ENCODE measurements around the gene NFIL3.

The NFIL3 gene

DNA sequence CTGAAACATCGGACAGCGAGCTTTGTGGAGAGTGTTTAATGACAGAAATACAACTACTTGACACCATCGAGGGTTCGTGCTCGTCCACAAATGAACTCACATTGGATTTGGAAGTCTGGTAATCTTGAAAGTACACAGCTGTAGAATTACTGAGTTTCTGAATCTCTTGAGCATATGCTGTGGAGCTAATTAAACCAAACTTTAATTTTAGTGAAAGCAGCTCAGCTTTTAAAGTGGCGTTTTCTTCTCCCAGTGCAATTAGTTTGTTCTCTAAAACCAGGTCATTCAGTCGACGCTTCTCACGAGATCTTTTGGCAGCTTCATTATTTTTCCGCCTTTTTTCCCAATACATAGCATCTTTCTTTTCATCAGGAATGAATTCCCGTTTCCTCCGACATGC lies 13.5 kb downstream of the NFIL3 start:
- TF ChIP-seq, protein P1, sequence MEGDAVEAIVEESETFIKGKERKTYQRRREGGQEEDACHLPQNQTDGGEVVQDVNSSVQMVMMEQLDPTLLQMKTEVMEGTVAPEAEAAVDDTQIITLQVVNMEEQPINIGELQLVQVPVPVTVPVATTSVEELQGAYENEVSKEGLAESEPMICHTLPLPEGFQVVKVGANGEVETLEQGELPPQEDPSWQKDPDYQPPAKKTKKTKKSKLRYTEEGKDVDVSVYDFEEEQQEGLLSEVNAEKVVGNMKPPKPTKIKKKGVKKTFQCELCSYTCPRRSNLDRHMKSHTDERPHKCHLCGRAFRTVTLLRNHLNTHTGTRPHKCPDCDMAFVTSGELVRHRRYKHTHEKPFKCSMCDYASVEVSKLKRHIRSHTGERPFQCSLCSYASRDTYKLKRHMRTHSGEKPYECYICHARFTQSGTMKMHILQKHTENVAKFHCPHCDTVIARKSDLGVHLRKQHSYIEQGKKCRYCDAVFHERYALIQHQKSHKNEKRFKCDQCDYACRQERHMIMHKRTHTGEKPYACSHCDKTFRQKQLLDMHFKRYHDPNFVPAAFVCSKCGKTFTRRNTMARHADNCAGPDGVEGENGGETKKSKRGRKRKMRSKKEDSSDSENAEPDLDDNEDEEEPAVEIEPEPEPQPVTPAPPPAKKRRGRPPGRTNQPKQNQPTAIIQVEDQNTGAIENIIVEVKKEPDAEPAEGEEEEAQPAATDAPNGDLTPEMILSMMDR (IDR thresholded peaks at IDR 0.05; ENCODE audit: control extremely low read depth, extremely low read depth, low read depth, missing control alignments), result no peak
- ChIA-PET POLR2A (no interaction called here), CTCF (interaction anchor here (0.7 to 2.3 kb wide), 8 partner anchors 10 to 324 kb away, joined by 3 to 7 read pairs (median 3); no protein-coding TSS in a partner anchor)
- DNase-seq (ENCODE audit: extremely low spot score), result no peak

DNA sequence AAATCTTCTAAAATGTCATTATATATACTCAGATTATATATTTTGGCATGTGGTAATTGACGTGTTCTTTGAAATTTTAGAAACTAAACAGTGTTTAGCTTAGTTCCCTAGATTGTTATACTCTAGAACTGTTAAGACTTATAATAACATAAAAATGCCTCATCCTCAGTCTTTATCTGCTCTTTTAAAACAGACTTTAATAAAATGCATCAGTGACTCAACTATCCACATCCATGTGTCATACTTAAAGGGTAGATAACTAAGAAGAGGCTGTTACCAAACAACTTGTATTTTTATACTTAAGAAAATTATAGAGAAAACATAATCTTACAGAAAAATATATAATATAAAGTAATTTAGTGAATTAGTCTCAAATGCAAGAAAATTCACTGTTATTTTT lies 15.2 kb downstream of the NFIL3 start:
- ChIA-PET CTCF (no interaction called here), POLR2A (no interaction called here)
- no peak for DNase-seq (ENCODE audit: extremely low spot score)
- TF ChIP-seq, protein P1 (IDR thresholded peaks at IDR 0.05; ENCODE audit: control extremely low read depth, extremely low read depth, low read depth, missing control alignments), result no peak

DNA sequence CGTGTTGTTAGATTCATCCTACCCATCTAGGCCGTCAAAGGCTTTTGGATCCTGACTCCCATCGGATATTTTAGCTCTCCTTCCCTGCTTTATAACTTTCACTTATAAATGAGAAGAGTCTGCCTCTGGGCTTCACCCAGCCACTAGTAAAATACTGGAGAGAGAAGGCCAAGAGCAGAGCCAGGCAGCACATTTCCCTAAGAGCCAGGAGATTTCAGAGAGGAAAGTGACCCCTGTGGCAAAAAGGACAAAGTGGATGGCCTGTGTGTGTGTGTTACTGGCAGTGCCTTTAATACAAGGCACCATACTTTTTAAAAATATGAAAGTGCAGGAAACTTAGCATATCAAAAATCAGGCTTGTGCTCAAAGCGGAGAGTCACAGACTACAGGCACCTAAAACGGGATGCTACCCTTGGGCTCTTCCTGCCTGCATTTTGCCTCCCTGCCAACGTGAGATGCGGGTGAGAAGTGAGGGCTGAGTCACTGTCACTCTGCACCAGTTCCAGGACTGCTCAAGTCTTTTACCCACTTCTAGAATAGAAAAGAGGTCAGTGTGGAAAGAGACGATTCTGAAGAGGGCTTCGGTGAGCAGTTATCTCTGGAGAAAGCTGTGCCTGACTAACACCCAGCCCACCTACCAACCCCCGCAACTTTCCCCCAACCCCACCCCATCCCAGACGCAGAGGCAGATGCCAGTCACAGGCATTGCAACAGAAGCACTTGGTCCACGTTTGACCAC lies 15.9 kb downstream of the NFIL3 start:
- CTCF ChIA-PET, result no interaction called here
- TF ChIP-seq, protein P1 (IDR thresholded peaks at IDR 0.05; ENCODE audit: control extremely low read depth, extremely low read depth, low read depth, missing control alignments), result no peak
- DNase-seq (ENCODE audit: extremely low spot score), result no peak
- POLR2A ChIA-PET, result no interaction called here

DNA sequence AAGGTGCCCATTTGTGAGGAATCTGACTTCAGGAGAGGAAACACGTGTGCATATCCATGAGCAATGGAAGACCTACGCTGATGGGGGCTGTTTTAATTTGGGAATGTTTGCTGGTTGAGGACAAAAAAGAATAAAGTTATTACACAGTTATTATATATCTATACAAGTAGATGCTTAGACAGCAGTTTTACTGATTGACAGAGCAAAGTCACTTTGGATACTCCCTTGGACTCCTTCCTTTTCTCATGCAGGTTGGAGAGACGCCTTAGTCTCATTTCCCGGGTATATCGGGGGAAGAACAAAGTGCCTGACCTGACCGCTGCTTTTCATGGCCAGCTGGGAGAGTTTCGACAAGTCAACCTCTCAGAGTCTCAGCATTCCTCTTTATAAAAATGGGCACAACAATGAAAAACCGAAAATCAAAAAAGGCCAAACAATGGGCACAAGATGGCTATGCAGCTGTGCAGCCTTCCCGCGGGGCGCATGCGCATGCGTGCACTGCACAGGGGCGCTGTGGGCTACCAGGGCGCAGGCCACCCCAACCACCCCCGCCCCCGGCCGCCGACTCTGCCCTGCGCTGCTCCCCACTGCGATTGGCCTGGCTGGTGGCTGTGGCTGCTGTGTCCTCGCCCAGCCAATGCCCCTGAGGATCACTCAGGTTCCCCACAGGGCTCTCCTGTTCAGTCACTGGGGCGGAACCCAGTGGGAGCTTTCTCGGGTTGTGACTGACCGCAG lies 18.1 kb downstream of the NFIL3 start:
- CTCF ChIA-PET, result interaction anchor here (1.4 kb wide), 1 partner anchor 16 kb away, joined by 3 read pairs; no protein-coding TSS in a partner anchor
- TF ChIP-seq, protein P1 (IDR thresholded peaks at IDR 0.05; ENCODE audit: control extremely low read depth, extremely low read depth, low read depth, missing control alignments), result no peak

DNA sequence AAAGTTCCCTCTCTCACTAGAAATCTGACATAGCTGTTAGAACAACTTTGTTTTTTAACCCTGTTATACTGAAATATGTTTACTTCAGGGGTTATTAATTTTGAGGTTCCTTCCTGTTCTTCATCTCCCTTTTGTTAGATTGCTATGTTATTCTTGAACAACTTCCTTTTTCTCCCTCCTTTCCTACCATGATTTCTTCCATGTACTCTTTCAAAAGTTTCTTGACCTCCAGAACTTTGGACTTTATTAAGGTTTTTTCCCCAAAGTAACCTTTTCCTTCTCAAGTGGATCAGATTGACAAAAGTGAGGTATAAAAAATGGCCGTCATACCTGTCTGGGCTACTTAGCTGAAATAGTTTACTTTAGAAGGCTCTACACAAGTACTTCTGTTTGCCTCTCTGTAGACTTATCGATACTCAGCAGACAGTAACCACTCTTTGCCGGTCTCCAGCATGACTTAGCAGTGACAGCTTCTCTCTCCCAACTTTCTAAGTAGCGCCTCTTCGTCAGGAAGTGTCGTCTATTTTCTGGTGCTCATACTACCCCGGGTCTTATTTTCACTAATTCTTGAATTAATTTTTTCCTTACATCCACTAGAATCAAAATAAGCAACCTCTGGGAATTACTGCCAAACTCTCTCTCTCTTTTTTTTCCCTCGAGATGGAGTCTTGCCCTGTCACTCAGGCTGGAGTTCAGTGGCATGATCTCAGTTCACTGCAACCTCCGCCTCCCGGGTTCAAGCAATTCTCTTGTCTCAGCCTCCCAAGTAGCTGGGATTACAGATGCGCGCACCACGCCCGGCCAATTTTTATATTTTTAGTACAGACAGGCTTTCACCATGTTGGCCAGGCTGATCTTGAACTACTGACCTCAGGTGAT lies 19.7 kb downstream of the NFIL3 start:
- no peak for DNase-seq (ENCODE audit: extremely low spot score)

More for the DNA sequence above, 18.1 kb downstream of the NFIL3 start:
- DNase-seq (ENCODE audit: extremely low spot score), result no peak
- POLR2A ChIA-PET, result no interaction called here

More for the DNA sequence above, 19.7 kb downstream of the NFIL3 start:
- TF ChIP-seq, protein P1 (IDR thresholded peaks at IDR 0.05; ENCODE audit: control extremely low read depth, extremely low read depth, low read depth, missing control alignments), result no peak
- ChIA-PET CTCF (no interaction called here), POLR2A (no interaction called here)
